Hematopoietic multipotent progenitor cell treated with erythropoietin and hydrocortisone succinate and interleukin-3 and kit ligand, for 15 days (in vitro differentiated cells): ENCODE results near the gene CMAS.
A peak's percentile ranks its signal among the peaks of the same experiment; 100 is the strongest.
"Not testable (repeated sequence)": the region's sequence is repeated elsewhere in the genome, so short reads cannot be mapped to it uniquely, and the experiment has no call there.

Experiments
- DNase-seq: peaks from one replicate; pipeline ENCODE4 v3.0.0-alpha.2; 2015; ENCODE audit warnings: low spot score

Gene CMAS

GRCh38 chr12:22047494-22047893, 1.5 kb downstream of the CMAS start:
- DNase-seq: peak; percentile 70

- peak; percentile 34 for DNase-seq
Observed at GRCh38 chr12:22048351-22049041, 2.5 kb downstream of the CMAS start.

- DNase-seq: no peak
Observed at GRCh38 chr12:22050078-22050477, 4.1 kb downstream of the CMAS start.

GRCh38 chr12:22051114-22051698, 5.2 kb downstream of the CMAS start:
- DNase-seq: no peak

- DNase-seq: peak; percentile 29
Observed at GRCh38 chr12:22052994-22053393, 7.0 kb downstream of the CMAS start.

- no peak for DNase-seq
Observed at GRCh38 chr12:22054155-22054554, 8.1 kb downstream of the CMAS start.

- no peak for DNase-seq
Observed at GRCh38 chr12:22056607-22057006, 10.6 kb downstream of the CMAS start.

GRCh38 chr12:22059976-22060647, 14.1 kb downstream of the CMAS start:
- no peak for DNase-seq

- DNase-seq: no peak
Observed at GRCh38 chr12:22064968-22065367, 18.9 kb downstream of the CMAS start.

GRCh38 chr12:22066310-22066709, 20.3 kb downstream of the CMAS start:
- DNase-seq: no peak

- DNase-seq: no peak
Observed at GRCh38 chr12:22069851-22070250, 23.8 kb downstream of the CMAS start.

GRCh38 chr12:22082190-22082701, 36.2 kb downstream of the CMAS start:
- DNase-seq: peak; percentile 16

- peak; percentile 47 for DNase-seq
Observed at GRCh38 chr12:22083167-22083566, 37.1 kb downstream of the CMAS start.

- no peak for DNase-seq
Observed at GRCh38 chr12:22084852-22085251, 38.8 kb downstream of the CMAS start.

- no peak for DNase-seq
Observed at GRCh38 chr12:22088886-22089285, 42.9 kb downstream of the CMAS start.

GRCh38 chr12:22089486-22089885, 43.5 kb downstream of the CMAS start:
- no peak for DNase-seq

- DNase-seq: not testable (repeated sequence)
Observed at GRCh38 chr12:22099062-22099461, 53.0 kb downstream of the CMAS start.

- peak; percentile 29 for DNase-seq
Observed at GRCh38 chr12:22100958-22101748, 55.1 kb downstream of the CMAS start.

- DNase-seq: no peak
Observed at GRCh38 chr12:22101749-22102243, 55.8 kb downstream of the CMAS start.

GRCh38 chr12:22103418-22103817, 57.4 kb downstream of the CMAS start:
- no peak for DNase-seq

GRCh38 chr12:22105542-22105941, 59.5 kb downstream of the CMAS start:
- DNase-seq: no peak

- DNase-seq: no peak
Observed at GRCh38 chr12:22110176-22110575, 64.2 kb downstream of the CMAS start.
